Astrocyte (in vitro differentiated cells and primary cell): ENCODE results near the gene FXYD4.

ENCODE experiments used
- EZH2 ChIP-seq: IDR thresholded peaks from 2 replicates; pipeline ENCODE4 v1.6.1; 2012; ENCODE audit warnings: mild to moderate bottlenecking, low read length, inconsistent platforms; ENCODE audit not compliant: insufficient read depth
- TF ChIP-seq, protein P1 (sequence below): IDR thresholded peaks from 2 replicates; pipeline ENCODE4 v1.5.1; 2011; ENCODE audit warnings: low read depth, mild to moderate bottlenecking, inconsistent platforms, low read length, moderate library complexity; ENCODE audit not compliant: insufficient read depth

DNA sequence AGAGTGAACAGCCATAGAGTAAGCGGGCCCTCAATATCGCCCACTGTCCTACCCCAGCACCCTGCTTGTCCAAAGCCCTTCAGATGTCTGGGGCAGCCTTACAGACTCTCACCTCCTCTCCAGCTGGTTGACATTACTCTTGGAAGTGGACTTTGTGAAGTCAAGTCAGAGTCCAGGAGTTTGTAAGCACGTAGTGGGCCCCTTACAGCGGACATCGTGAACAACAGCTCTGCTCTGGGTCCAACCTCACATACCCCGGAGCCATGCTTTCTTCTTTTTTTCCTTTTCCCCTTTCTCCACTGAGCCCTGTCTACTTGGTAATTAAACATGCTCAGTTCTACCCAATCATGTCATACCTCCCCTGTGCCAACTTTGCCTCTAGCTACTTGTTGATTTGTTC lies 20.1 kb downstream of the FXYD4 start:
- TF ChIP-seq, protein P1, sequence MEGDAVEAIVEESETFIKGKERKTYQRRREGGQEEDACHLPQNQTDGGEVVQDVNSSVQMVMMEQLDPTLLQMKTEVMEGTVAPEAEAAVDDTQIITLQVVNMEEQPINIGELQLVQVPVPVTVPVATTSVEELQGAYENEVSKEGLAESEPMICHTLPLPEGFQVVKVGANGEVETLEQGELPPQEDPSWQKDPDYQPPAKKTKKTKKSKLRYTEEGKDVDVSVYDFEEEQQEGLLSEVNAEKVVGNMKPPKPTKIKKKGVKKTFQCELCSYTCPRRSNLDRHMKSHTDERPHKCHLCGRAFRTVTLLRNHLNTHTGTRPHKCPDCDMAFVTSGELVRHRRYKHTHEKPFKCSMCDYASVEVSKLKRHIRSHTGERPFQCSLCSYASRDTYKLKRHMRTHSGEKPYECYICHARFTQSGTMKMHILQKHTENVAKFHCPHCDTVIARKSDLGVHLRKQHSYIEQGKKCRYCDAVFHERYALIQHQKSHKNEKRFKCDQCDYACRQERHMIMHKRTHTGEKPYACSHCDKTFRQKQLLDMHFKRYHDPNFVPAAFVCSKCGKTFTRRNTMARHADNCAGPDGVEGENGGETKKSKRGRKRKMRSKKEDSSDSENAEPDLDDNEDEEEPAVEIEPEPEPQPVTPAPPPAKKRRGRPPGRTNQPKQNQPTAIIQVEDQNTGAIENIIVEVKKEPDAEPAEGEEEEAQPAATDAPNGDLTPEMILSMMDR: no peak
- no peak for TF ChIP-seq EZH2
